Measurements from ENCODE around the gene KIF27. TPM values are rescaled to one million over a fixed set of nuclear protein-coding genes. Genes with fewer than 3 reads are reported as not detected.
"Not testable (repeated sequence)": the region's sequence is repeated elsewhere in the genome, so short reads cannot be mapped to it uniquely, and the experiment has no call there.

KIF27 gene
- total and polyA plus RNA-seq, 10 of the 15 experiments (the other 5 are each of a cell fraction or from before 2014, with no cell fraction given): 0.64 to 3.3 (median 1.3) TPM

DNA sequence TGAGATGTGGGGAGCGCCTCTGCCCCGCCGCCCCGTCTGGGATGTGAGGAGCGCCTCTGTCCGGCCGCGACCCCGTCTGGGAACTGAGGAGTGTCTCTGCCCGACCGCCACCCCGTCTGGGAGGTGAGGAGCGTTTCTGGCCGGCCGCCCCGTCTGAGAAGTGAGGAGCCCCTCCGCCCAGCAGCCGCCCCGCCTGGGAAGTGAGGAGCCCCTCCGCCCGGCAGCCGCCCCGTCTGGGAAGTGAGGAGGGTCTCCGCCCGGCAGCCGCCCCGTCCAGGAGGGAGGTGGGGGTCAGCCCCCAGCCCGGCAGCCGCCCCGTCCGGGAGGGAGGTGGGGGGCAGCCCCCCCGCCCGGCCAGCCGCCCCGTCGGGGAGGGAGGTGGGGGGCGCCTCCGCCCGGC is 26.9 kb upstream of the KIF27 start:
- H3K9ac ChIP-seq (ENCODE audit: control insufficient read depth, insufficient read depth, low read length); POLR2A ChIA-PET; FAIRE-seq; H3K27me3 ChIP-seq (replicated peaks in 1 of 2; ENCODE audit: control insufficient read depth in 2 of 2, insufficient read depth in 2 of 2, low read length in 1 of 2); ATAC-seq; CTCF ChIA-PET; H3K36me3 ChIP-seq (ENCODE audit: control insufficient read depth in 2 of 2, insufficient read depth in 2 of 2, low read length in 1 of 2); intact Hi-C loops (cut with micrococcal nuclease; ENCODE audit: unreplicated experiment); SMC1A ChIA-PET (ENCODE audit: uncharacterized antibody, unreplicated experiment); RAD21 ChIA-PET (ENCODE audit: unreplicated experiment); DNase-seq (ENCODE audit: low read depth, low spot score); H3K4me3 ChIP-seq; H3K79me2 ChIP-seq (ENCODE audit: control insufficient read depth, insufficient read depth, low read length); H3K27ac ChIP-seq (ENCODE audit: control insufficient read depth, insufficient read depth); H2AFZ ChIP-seq (ENCODE audit: control insufficient read depth, low read depth, low read length); H3K4me2 ChIP-seq (ENCODE audit: control insufficient read depth, insufficient read depth); H3K4me1 ChIP-seq (ENCODE audit: control insufficient read depth, insufficient read depth, low read length); BruUV-seq (replicated peaks); H4K20me1 ChIP-seq (ENCODE audit: control insufficient read depth, insufficient read depth); H3K9me3 ChIP-seq (replicated peaks; ENCODE audit: control insufficient read depth, insufficient read depth, low read length); in situ Hi-C loops (cut with MboI): not testable (repeated sequence)
- WGBS (ENCODE audit: insufficient coverage, insufficient replicate concordance, low lambda C conversion rate, missing lambda C conversion rate): 96% methylated on average over 9 of the region's 39 CpGs

DNA sequence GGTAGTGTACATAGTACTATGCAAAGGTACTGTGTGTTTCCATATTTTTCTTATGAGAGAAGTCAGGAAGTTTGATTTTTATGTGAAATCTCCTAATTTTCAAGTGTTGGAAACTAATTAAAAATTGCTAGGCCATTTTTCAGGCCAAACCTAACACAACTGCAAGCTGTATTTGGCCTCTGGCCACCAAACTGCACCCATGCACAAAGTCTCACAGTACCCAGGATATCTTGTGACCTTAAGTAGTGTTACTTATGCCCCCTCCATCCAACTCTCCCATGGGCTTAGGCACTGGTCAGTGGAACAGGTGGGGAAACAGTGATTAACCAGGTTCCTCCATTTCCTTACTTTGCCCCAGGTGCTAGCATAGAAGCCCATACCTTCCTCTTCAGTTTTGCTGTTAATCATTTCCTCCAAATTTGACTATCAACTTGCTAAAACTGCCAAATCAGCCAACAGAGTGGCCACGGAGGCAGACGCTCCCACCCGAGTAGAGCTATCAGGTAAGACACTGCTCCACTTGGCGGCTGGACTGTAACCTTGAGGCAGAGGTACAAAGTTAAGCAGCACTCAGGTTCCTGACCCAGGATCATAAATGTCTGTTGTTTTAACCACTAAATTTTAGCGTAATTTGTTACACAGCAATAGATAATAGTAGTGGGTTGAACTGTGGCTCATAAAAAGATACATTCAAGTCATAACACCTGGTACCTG is 19.5 kb upstream of the KIF27 start:
- H3K4me3 ChIP-seq: no peak overlapping the region
- ChIA-PET RAD21 (ENCODE audit: unreplicated experiment) (interaction anchor here (1.7 kb wide), 1 partner anchor 320 kb away, joined by 16 read pairs; no protein-coding TSS in a partner anchor), SMC1A (ENCODE audit: uncharacterized antibody, unreplicated experiment) (interaction anchor here (0.9 to 4.4 kb wide), 7 partner anchors 16 to 375 kb away, joined by 3 to 26 read pairs (median 5); a partner anchor contains a TSS), CTCF (interaction anchor here (0.8 to 2.9 kb wide), 7 partner anchors 10 to 375 kb away, joined by 3 to 17 read pairs (median 4); no protein-coding TSS in a partner anchor), POLR2A (interaction anchor here (0.8 kb wide), 1 partner anchor 326 kb away, joined by 3 read pairs; no protein-coding TSS in a partner anchor)
- in situ Hi-C loops (cut with MboI) (no loop called here), intact Hi-C loops (cut with micrococcal nuclease; ENCODE audit: unreplicated experiment) (no loop called here)
- H3K79me2 ChIP-seq (ENCODE audit: control insufficient read depth, insufficient read depth, low read length): no peaks in the 10 kb centered on the region
- H3K27me3 ChIP-seq (replicated peaks in 1 of 2; ENCODE audit: control insufficient read depth in 2 of 2, insufficient read depth in 2 of 2, low read length in 1 of 2): no peaks in the 10 kb centered on the region
- no peak overlapping the region for H2AFZ ChIP-seq (ENCODE audit: control insufficient read depth, low read depth, low read length)
- H3K9me3 ChIP-seq (replicated peaks; ENCODE audit: control insufficient read depth, insufficient read depth, low read length): no peaks in the 10 kb centered on the region
- FAIRE-seq (no peak), DNase-seq (ENCODE audit: low read depth, low spot score) (no peak), ATAC-seq (no peak)
- BruUV-seq (replicated peaks): no TSS peak
- H3K4me1 ChIP-seq (ENCODE audit: control insufficient read depth, insufficient read depth, low read length): no peaks in the 10 kb centered on the region
- no peak overlapping the region for H3K4me2 ChIP-seq (ENCODE audit: control insufficient read depth, insufficient read depth)
- no peak overlapping the region for H3K9ac ChIP-seq (ENCODE audit: control insufficient read depth, insufficient read depth, low read length)
- H4K20me1 ChIP-seq (ENCODE audit: control insufficient read depth, insufficient read depth): no peaks in the 10 kb centered on the region
- WGBS (ENCODE audit: insufficient coverage, insufficient replicate concordance, low lambda C conversion rate, missing lambda C conversion rate): 66% methylated on average over 5 of the region's 5 CpGs
- no peak overlapping the region for H3K27ac ChIP-seq (ENCODE audit: control insufficient read depth, insufficient read depth)
- peaks cover 0 to 3% of the 10 kb centered on the region in 2 experiments for H3K36me3 ChIP-seq (ENCODE audit: control insufficient read depth in 2 of 2, insufficient read depth in 2 of 2, low read length in 1 of 2)
- no peak for TF ChIP-seq KLF5 (IDR thresholded peaks at IDR 0.05; ENCODE audit: partially characterized antibody)
- no peak for TF ChIP-seq BRCA1 (IDR thresholded peaks at IDR 0.05; ENCODE audit: low read depth, low read length)
- TF ChIP-seq POLR2AphosphoS2 (IDR thresholded peaks at IDR 0.05; ENCODE audit: low read depth, low read length): no peak
- TF ChIP-seq BMI1 (IDR thresholded peaks at IDR 0.05; ENCODE audit: borderline replicate concordance): no peak
- TF ChIP-seq BACH1 (IDR thresholded peaks at IDR 0.05; ENCODE audit: borderline replicate concordance): no peak
- TF ChIP-seq CBX3 (IDR thresholded peaks at IDR 0.05; ENCODE audit: borderline replicate concordance, low read depth): no peak
- TF ChIP-seq, protein P1, sequence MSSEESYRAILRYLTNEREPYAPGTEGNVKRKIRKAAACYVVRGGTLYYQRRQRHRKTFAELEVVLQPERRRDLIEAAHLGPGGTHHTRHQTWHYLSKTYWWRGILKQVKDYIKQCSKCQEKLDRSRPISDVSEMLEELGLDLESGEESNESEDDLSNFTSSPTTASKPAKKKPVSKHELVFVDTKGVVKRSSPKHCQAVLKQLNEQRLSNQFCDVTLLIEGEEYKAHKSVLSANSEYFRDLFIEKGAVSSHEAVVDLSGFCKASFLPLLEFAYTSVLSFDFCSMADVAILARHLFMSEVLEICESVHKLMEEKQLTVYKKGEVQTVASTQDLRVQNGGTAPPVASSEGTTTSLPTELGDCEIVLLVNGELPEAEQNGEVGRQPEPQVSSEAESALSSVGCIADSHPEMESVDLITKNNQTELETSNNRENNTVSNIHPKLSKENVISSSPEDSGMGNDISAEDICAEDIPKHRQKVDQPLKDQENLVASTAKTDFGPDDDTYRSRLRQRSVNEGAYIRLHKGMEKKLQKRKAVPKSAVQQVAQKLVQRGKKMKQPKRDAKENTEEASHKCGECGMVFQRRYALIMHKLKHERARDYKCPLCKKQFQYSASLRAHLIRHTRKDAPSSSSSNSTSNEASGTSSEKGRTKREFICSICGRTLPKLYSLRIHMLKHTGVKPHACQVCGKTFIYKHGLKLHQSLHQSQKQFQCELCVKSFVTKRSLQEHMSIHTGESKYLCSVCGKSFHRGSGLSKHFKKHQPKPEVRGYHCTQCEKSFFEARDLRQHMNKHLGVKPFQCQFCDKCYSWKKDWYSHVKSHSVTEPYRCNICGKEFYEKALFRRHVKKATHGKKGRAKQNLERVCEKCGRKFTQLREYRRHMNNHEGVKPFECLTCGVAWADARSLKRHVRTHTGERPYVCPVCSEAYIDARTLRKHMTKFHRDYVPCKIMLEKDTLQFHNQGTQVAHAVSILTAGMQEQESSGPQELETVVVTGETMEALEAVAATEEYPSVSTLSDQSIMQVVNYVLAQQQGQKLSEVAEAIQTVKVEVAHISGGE (CRISPR knock-in tag; IDR thresholded peaks at IDR 0.05): no peak
- no peak for TF ChIP-seq SREBF1 (IDR thresholded peaks at IDR 0.05; ENCODE audit: low read length)
- TF ChIP-seq ZNF592 (IDR thresholded peaks at IDR 0.05): no peak

All from GM12878 (cell line).